NB4 (cell line): ENCODE measurements around the gene PTPRG.

ENCODE experiments used
- CTCF ChIP-seq: IDR thresholded peaks from one replicate; pipeline ENCODE4 v1.5.1; 2012; ENCODE audit warnings: low read depth, low read length
- MAX ChIP-seq: IDR thresholded peaks from 2 replicates; pipeline ENCODE4 v1.6.1; 2011; ENCODE audit warnings: low read depth, low read length
- MYC ChIP-seq: IDR thresholded peaks from 2 replicates; pipeline ENCODE4 v1.6.1; 2011; ENCODE audit warnings: low read depth, low read length
- POLR2A ChIP-seq: IDR thresholded peaks from 2 replicates; pipeline ENCODE4 v1.6.1; 2011; ENCODE audit warnings: mild to moderate bottlenecking; ENCODE audit not compliant: insufficient read length; ENCODE audit errors: extremely low read depth

GRCh38 chr3:61673651-61674050, 112.3 kb downstream of the PTPRG start:
- TF ChIP-seq CTCF (no peak), MAX (no peak), MYC (no peak), POLR2A (no peak)
